RWPE2 (cell line): ENCODE measurements around the gene RAD9A.
A peak's percentile ranks its signal among the peaks of the same experiment; 100 is the strongest.

Experiments
- ATAC-seq: fragments of 200-7000 bp; cut with Tn5 transposase; 3 replicates; pipeline ENCODE4 v1.9.1; 2021; ENCODE audit warnings: low read depth
- DNase-seq: peaks from one replicate; pipeline ENCODE4 v3.0.0-alpha.2; 2020; ENCODE audit warnings: low spot score
- H3K27ac ChIP-seq: fragments of 450-650 bp; 2 replicates; pipeline ENCODE4 v1.5.1; 2017; ENCODE audit warnings: mild to moderate bottlenecking; ENCODE audit not compliant: poor library complexity, severe bottlenecking
- H3K27me3 ChIP-seq: fragments of 250-450 bp; sonication (Bioruptor Pico); 2 replicates; pipeline ENCODE4 v1.5.1; 2021; ENCODE audit warnings: mild to moderate bottlenecking, moderate library complexity; ENCODE audit not compliant: insufficient read depth, poor library complexity, severe bottlenecking
- H3K36me3 ChIP-seq: fragments of 250-450 bp; sonication (Bioruptor Pico); 2 replicates; pipeline ENCODE4 v1.5.1; 2020; ENCODE audit warnings: low read depth, mild to moderate bottlenecking, moderate library complexity
- H3K4me1 ChIP-seq: fragments of 250-450 bp; sonication (Bioruptor Pico); 2 replicates; pipeline ENCODE4 v1.5.1; 2021; ENCODE audit warnings: mild to moderate bottlenecking, moderate library complexity; ENCODE audit not compliant: insufficient read depth, poor library complexity, severe bottlenecking
- H3K4me3 ChIP-seq: fragments of 250-450 bp; sonication (Bioruptor Pico); 2 replicates; pipeline ENCODE4 v1.5.1; 2021; ENCODE audit warnings: mild to moderate bottlenecking, moderate library complexity; ENCODE audit not compliant: severe bottlenecking
- H3K9me3 ChIP-seq: fragments of 250-450 bp; sonication (Bioruptor Pico); 2 replicates; pipeline ENCODE4 v1.5.1; 2021; ENCODE audit warnings: mild to moderate bottlenecking, moderate library complexity; ENCODE audit not compliant: severe bottlenecking
- TF ChIP-seq, protein P1 (sequence below): fragments of 450-650 bp; IDR thresholded peaks from one replicate; pipeline ENCODE4 v1.5.1; 2017; ENCODE audit warnings: mild to moderate bottlenecking, moderate library complexity; ENCODE audit not compliant: poor library complexity, severe bottlenecking

Gene RAD9A

DNA sequence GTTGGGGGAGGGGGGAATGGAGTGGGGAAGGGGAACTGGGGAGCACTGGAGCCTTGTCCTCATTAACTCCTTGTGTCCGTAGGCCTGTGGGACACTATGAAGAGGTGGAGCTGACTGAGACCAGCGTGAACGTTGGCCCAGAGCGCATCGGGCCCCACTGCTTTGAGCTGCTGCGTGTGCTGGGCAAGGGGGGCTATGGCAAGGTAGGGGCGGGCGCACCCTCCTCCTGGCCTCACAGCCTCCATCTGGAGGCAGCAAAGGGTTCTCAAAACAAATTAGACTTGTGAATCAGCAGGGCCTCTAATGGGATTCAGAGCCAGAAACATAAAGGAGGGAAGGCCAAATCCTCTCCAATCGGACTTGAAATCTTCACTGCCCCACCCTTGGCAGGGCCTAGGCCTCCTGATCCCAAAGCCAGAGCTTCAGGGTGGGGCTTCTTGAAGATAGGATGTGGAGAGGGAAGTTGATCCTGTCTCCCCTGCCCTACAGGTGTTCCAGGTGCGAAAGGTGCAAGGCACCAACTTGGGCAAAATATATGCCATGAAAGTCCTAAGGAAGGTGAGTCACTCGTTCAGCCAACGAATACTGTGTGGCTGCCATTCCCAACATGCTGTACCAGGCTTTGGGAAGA lies 37.4 kb downstream of the RAD9A start:
- Histone ChIP-seq H3K4me1 (peaks cover 4% of the 10 kb centered on the region), H3K27ac (peak overlapping the region; percentile 39), H3K27me3 (no peaks in the 10 kb centered on the region), H3K36me3 (peaks cover 49% of the 10 kb centered on the region), H3K4me3 (peak overlapping the region; percentile 78), H3K9me3 (no peaks in the 10 kb centered on the region)
- ATAC-seq = no peak
- no peak for DNase-seq
- TF ChIP-seq, protein P1, sequence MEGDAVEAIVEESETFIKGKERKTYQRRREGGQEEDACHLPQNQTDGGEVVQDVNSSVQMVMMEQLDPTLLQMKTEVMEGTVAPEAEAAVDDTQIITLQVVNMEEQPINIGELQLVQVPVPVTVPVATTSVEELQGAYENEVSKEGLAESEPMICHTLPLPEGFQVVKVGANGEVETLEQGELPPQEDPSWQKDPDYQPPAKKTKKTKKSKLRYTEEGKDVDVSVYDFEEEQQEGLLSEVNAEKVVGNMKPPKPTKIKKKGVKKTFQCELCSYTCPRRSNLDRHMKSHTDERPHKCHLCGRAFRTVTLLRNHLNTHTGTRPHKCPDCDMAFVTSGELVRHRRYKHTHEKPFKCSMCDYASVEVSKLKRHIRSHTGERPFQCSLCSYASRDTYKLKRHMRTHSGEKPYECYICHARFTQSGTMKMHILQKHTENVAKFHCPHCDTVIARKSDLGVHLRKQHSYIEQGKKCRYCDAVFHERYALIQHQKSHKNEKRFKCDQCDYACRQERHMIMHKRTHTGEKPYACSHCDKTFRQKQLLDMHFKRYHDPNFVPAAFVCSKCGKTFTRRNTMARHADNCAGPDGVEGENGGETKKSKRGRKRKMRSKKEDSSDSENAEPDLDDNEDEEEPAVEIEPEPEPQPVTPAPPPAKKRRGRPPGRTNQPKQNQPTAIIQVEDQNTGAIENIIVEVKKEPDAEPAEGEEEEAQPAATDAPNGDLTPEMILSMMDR = no peak

DNA sequence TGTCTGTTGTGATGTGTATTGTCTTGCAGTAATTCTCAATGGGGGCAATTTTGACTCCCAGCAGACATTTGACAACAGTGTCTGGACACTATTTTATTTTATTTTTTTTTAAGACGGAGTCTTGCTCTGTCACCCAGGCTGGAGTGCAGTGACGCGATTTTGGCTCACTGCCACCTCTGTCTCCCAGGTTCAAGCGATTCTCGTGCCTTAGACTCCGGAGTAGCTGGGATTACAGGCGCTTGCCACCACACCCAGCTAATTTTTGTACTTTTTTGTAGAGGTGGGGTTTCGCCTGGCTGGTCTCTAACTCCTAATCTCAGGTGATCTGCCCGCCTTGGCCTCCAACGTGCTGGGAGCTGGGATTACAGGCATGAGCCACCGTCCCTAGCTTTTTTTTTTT lies 37.9 kb downstream of the RAD9A start:
- H3K36me3 ChIP-seq = peaks cover 54% of the 10 kb centered on the region
- no peaks in the 10 kb centered on the region for H3K9me3 ChIP-seq
- TF ChIP-seq, protein P1 = no peak
- no peak overlapping the region for H3K4me3 ChIP-seq
- no peaks in the 10 kb centered on the region for H3K27me3 ChIP-seq
- ATAC-seq = no peak
- no peak for DNase-seq
- peaks cover 4% of the 10 kb centered on the region for H3K4me1 ChIP-seq
- peak overlapping the region; percentile 39 for H3K27ac ChIP-seq

DNA sequence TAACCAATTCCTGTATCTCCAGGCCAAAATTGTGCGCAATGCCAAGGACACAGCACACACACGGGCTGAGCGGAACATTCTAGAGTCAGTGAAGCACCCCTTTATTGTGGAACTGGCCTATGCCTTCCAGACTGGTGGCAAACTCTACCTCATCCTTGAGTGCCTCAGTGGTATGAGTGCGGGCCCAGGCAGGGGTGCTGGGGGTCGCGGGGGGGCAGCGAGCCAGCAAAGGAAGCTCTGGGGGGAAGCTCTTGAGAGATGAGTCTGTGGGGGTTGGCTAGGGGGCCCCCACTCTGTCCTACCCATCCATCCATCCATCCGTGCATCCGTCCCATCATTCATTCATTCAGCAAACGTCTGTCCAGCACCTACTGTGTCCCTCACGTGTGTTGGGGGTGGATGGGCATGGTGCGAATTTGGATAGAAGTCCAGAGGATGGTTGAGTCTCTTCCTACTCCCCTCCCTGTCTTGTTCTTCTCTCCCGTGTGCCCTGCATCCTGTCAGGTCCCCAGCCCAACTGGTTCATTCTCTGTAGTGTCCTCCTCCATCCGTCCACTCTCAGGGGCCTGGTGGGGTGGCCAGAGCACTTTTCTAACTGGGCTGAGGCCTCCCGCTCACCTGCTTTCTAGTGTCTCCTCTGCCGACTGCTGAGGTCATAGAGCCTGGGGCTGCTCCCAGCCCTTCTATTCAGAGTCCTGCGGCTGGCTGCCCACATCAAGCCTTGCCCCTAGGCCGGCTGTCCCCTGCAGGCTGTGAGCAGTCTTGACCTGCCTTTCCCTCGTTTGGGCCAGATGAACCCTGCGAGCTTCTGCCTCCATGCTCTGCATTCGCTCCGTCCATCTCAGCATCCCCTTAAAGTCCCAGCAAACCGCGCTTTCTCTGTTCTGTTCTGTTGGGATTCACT lies 39.8 kb downstream of the RAD9A start:
- H3K27me3 ChIP-seq = no peaks in the 10 kb centered on the region
- peaks cover 54% of the 10 kb centered on the region for H3K36me3 ChIP-seq
- TF ChIP-seq, protein P1 = no peak
- ATAC-seq (no peak), DNase-seq (no peak)
- H3K9me3 ChIP-seq = no peaks in the 10 kb centered on the region
- H3K27ac ChIP-seq = no peak overlapping the region
- peaks cover 4% of the 10 kb centered on the region for H3K4me1 ChIP-seq
- no peak overlapping the region for H3K4me3 ChIP-seq

DNA sequence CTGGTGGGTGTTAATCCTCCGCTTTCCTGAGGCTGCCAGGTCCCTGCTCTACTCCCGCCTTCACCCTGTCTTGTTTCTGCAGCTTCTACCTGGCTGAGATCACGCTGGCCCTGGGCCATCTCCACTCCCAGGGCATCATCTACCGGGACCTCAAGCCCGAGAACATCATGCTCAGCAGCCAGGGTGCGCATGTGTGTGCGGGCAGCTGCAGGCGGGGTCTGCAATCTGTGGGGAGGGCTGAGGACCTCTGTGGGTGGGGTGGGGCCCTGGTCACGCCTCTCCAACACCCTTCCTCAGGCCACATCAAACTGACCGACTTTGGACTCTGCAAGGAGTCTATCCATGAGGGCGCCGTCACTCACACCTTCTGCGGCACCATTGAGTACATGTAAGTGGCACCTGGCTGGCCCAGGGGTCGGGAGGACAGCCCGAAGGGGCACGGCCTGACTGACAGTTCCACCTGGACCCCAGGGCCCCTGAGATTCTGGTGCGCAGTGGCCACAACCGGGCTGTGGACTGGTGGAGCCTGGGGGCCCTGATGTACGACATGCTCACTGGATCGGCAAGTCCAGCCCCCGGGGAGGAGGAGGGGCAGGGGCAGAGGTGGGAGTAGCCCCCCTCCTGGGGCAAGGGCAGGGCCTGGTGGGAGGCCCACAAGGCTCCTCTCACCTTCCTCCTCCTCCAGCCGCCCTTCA lies 41.0 kb downstream of the RAD9A start:
- peaks cover 57% of the 10 kb centered on the region for H3K36me3 ChIP-seq
- H3K27ac ChIP-seq = no peak overlapping the region
- no peak for ATAC-seq
- no peaks in the 10 kb centered on the region for H3K9me3 ChIP-seq
- no peak overlapping the region for H3K4me3 ChIP-seq
- peaks cover 4% of the 10 kb centered on the region for H3K4me1 ChIP-seq
- DNase-seq = no peak
- TF ChIP-seq, protein P1 = no peak
- H3K27me3 ChIP-seq = no peaks in the 10 kb centered on the region
